Measurements from ENCODE around the gene MYO9A.
"Not testable (repeated sequence)": the region's sequence is repeated elsewhere in the genome, so short reads cannot be mapped to it uniquely, and the experiment has no call there.

The MYO9A gene

GRCh38 chr15:72006382-72006781, 111.6 kb downstream of the MYO9A start:
- H3K36me3 ChIP-seq (ENCODE audit: control insufficient read depth, insufficient read depth, low read length), result no peaks in the 10 kb centered on the region
- H3K4me1 ChIP-seq (ENCODE audit: control insufficient read depth, low read depth, low read length), result no peaks in the 10 kb centered on the region
- H3K4me2 ChIP-seq (ENCODE audit: low read length), result no peak overlapping the region
- DNase-seq, result no peak
- H4K5ac ChIP-seq (ENCODE audit: low read length), result no peak overlapping the region
- no peak overlapping the region for H3K56ac ChIP-seq (ENCODE audit: low read length)
- H3K9ac ChIP-seq (ENCODE audit: low read length), result no peak overlapping the region
- no peak overlapping the region for H2BK15ac ChIP-seq (replicated peaks; ENCODE audit: low read depth)
- no peaks in the 10 kb centered on the region for H3K27me3 ChIP-seq (ENCODE audit: insufficient read depth, low read length, poor library complexity)
- no peak overlapping the region for H3K27ac ChIP-seq (ENCODE audit: low read depth, low read length)
- H3K79me2 ChIP-seq (ENCODE audit: control insufficient read depth, insufficient read depth, low read length), result no peaks in the 10 kb centered on the region
- no peak overlapping the region for H3K4me3 ChIP-seq (ENCODE audit: low read length)
- no peak overlapping the region for H4K8ac ChIP-seq (ENCODE audit: low read depth, low read length)
- H3K4ac ChIP-seq (ENCODE audit: low read depth, low read length), result no peak overlapping the region
- no peak overlapping the region for H2BK120ac ChIP-seq (ENCODE audit: low read depth, low read length)
- H2AK5ac ChIP-seq (ENCODE audit: low read length), result no peak overlapping the region
- no peak overlapping the region for H3K18ac ChIP-seq (ENCODE audit: low read length)
- H2BK5ac ChIP-seq (ENCODE audit: low read length), result no peak overlapping the region
- H3K79me1 ChIP-seq (ENCODE audit: low read length), result no peaks in the 10 kb centered on the region
- no peak overlapping the region for H3K23ac ChIP-seq (ENCODE audit: low read length)
- WGBS (ENCODE audit: extremely low coverage, insufficient coverage, low lambda C conversion rate), result no CpG with 5 or more reads among the region's 4 CpGs

GRCh38 chr15:72005483-72005882, 112.5 kb downstream of the MYO9A start:
- Histone ChIP-seq H4K5ac (ENCODE audit: low read length) (no peak overlapping the region), H3K36me3 (ENCODE audit: control insufficient read depth, insufficient read depth, low read length) (no peaks in the 10 kb centered on the region), H3K23ac (ENCODE audit: low read length) (no peak overlapping the region), H3K4ac (ENCODE audit: low read depth, low read length) (no peak overlapping the region), H3K27ac (ENCODE audit: low read depth, low read length) (no peak overlapping the region), H3K9ac (ENCODE audit: low read length) (no peak overlapping the region), H2BK120ac (ENCODE audit: low read depth, low read length) (no peak overlapping the region), H2AK5ac (ENCODE audit: low read length) (no peak overlapping the region), H3K4me1 (ENCODE audit: control insufficient read depth, low read depth, low read length) (no peaks in the 10 kb centered on the region), H4K8ac (ENCODE audit: low read depth, low read length) (no peak overlapping the region), H2BK15ac (replicated peaks; ENCODE audit: low read depth) (no peak overlapping the region), H3K18ac (ENCODE audit: low read length) (no peak overlapping the region), H3K56ac (ENCODE audit: low read length) (no peak overlapping the region), H3K79me2 (ENCODE audit: control insufficient read depth, insufficient read depth, low read length) (no peaks in the 10 kb centered on the region), H3K4me3 (ENCODE audit: low read length) (no peak overlapping the region), H2BK5ac (ENCODE audit: low read length) (no peak overlapping the region), H3K79me1 (ENCODE audit: low read length) (no peaks in the 10 kb centered on the region), H3K4me2 (ENCODE audit: low read length) (no peak overlapping the region), H3K27me3 (ENCODE audit: insufficient read depth, low read length, poor library complexity) (no peaks in the 10 kb centered on the region)
- no peak for DNase-seq
- WGBS (ENCODE audit: extremely low coverage, insufficient coverage, low lambda C conversion rate), result no CpG with 5 or more reads among the region's 3 CpGs

- H3K4me1 ChIP-seq (ENCODE audit: control insufficient read depth, low read depth, low read length), result no peaks in the 10 kb centered on the region
- no peaks in the 10 kb centered on the region for H3K79me2 ChIP-seq (ENCODE audit: control insufficient read depth, insufficient read depth, low read length)
- H3K4me3 ChIP-seq (ENCODE audit: low read length), result no peak overlapping the region
- H2BK120ac ChIP-seq (ENCODE audit: low read depth, low read length), result no peak overlapping the region
- no peak overlapping the region for H2BK15ac ChIP-seq (replicated peaks; ENCODE audit: low read depth)
- H3K79me1 ChIP-seq (ENCODE audit: low read length), result no peaks in the 10 kb centered on the region
- no peak overlapping the region for H4K8ac ChIP-seq (ENCODE audit: low read depth, low read length)
- H4K5ac ChIP-seq (ENCODE audit: low read length), result no peak overlapping the region
- H3K27me3 ChIP-seq (ENCODE audit: insufficient read depth, low read length, poor library complexity), result no peaks in the 10 kb centered on the region
- no peak overlapping the region for H3K18ac ChIP-seq (ENCODE audit: low read length)
- no CpG with 5 or more reads among the region's 1 CpG for WGBS (ENCODE audit: extremely low coverage, insufficient coverage, low lambda C conversion rate)
- H2BK5ac ChIP-seq (ENCODE audit: low read length), result no peak overlapping the region
- no peak overlapping the region for H3K4ac ChIP-seq (ENCODE audit: low read depth, low read length)
- H2AK5ac ChIP-seq (ENCODE audit: low read length), result no peak overlapping the region
- H3K27ac ChIP-seq (ENCODE audit: low read depth, low read length), result no peak overlapping the region
- no peak for DNase-seq
- no peak overlapping the region for H3K23ac ChIP-seq (ENCODE audit: low read length)
- H3K9ac ChIP-seq (ENCODE audit: low read length), result no peak overlapping the region
- no peak overlapping the region for H3K4me2 ChIP-seq (ENCODE audit: low read length)
- H3K56ac ChIP-seq (ENCODE audit: low read length), result no peak overlapping the region
- H3K36me3 ChIP-seq (ENCODE audit: control insufficient read depth, insufficient read depth, low read length), result no peaks in the 10 kb centered on the region
These were observed 118.1 kb downstream of the MYO9A start for GRCh38 chr15:71999807-72000206.

GRCh38 chr15:71998717-71999116, 119.2 kb downstream of the MYO9A start:
- H2BK5ac ChIP-seq (ENCODE audit: low read length); H3K27me3 ChIP-seq (ENCODE audit: insufficient read depth, low read length, poor library complexity); H4K5ac ChIP-seq (ENCODE audit: low read length); H3K36me3 ChIP-seq (ENCODE audit: control insufficient read depth, insufficient read depth, low read length); H3K79me2 ChIP-seq (ENCODE audit: control insufficient read depth, insufficient read depth, low read length); H3K23ac ChIP-seq (ENCODE audit: low read length); H3K4ac ChIP-seq (ENCODE audit: low read depth, low read length); H4K8ac ChIP-seq (ENCODE audit: low read depth, low read length); H3K4me3 ChIP-seq (ENCODE audit: low read length); H2BK120ac ChIP-seq (ENCODE audit: low read depth, low read length); H2BK15ac ChIP-seq (replicated peaks; ENCODE audit: low read depth); H3K9ac ChIP-seq (ENCODE audit: low read length); H3K79me1 ChIP-seq (ENCODE audit: low read length); H3K4me2 ChIP-seq (ENCODE audit: low read length); DNase-seq; H3K18ac ChIP-seq (ENCODE audit: low read length); H3K4me1 ChIP-seq (ENCODE audit: control insufficient read depth, low read depth, low read length); H3K27ac ChIP-seq (ENCODE audit: low read depth, low read length); H3K56ac ChIP-seq (ENCODE audit: low read length); H2AK5ac ChIP-seq (ENCODE audit: low read length): not testable (repeated sequence)
- WGBS (ENCODE audit: extremely low coverage, insufficient coverage, low lambda C conversion rate), result no CpG with 5 or more reads among the region's 6 CpGs

- Histone ChIP-seq H3K4ac (ENCODE audit: low read depth, low read length) (no peak overlapping the region), H3K36me3 (ENCODE audit: control insufficient read depth, insufficient read depth, low read length) (no peaks in the 10 kb centered on the region), H3K23ac (ENCODE audit: low read length) (no peak overlapping the region), H3K4me2 (ENCODE audit: low read length) (no peak overlapping the region), H4K5ac (ENCODE audit: low read length) (no peak overlapping the region), H2BK15ac (replicated peaks; ENCODE audit: low read depth) (no peak overlapping the region), H3K9ac (ENCODE audit: low read length) (no peak overlapping the region), H3K4me3 (ENCODE audit: low read length) (no peak overlapping the region), H3K27me3 (ENCODE audit: insufficient read depth, low read length, poor library complexity) (no peaks in the 10 kb centered on the region), H3K18ac (ENCODE audit: low read length) (no peak overlapping the region), H2BK5ac (ENCODE audit: low read length) (no peak overlapping the region), H3K79me1 (ENCODE audit: low read length) (no peaks in the 10 kb centered on the region), H2AK5ac (ENCODE audit: low read length) (no peak overlapping the region), H3K4me1 (ENCODE audit: control insufficient read depth, low read depth, low read length) (no peaks in the 10 kb centered on the region), H2BK120ac (ENCODE audit: low read depth, low read length) (no peak overlapping the region), H4K8ac (ENCODE audit: low read depth, low read length) (no peak overlapping the region), H3K56ac (ENCODE audit: low read length) (no peak overlapping the region), H3K79me2 (ENCODE audit: control insufficient read depth, insufficient read depth, low read length) (no peaks in the 10 kb centered on the region), H3K27ac (ENCODE audit: low read depth, low read length) (no peak overlapping the region)
- WGBS (ENCODE audit: extremely low coverage, insufficient coverage, low lambda C conversion rate), result no CpG with 5 or more reads among the region's 4 CpGs
- DNase-seq, result no peak
These were observed 120.3 kb downstream of the MYO9A start for GRCh38 chr15:71997691-71998090.

GRCh38 chr15:71975816-71976150, 142.2 kb downstream of the MYO9A start:
- Histone ChIP-seq H3K27me3 (ENCODE audit: insufficient read depth, low read length, poor library complexity) (no peaks in the 10 kb centered on the region), H3K4me3 (ENCODE audit: low read length) (no peak overlapping the region), H3K4ac (ENCODE audit: low read depth, low read length) (no peak overlapping the region), H3K27ac (ENCODE audit: low read depth, low read length) (no peak overlapping the region), H3K36me3 (ENCODE audit: control insufficient read depth, insufficient read depth, low read length) (no peaks in the 10 kb centered on the region), H3K56ac (ENCODE audit: low read length) (no peak overlapping the region), H4K8ac (ENCODE audit: low read depth, low read length) (no peak overlapping the region), H2AK5ac (ENCODE audit: low read length) (no peak overlapping the region), H2BK5ac (ENCODE audit: low read length) (no peak overlapping the region), H4K5ac (ENCODE audit: low read length) (no peak overlapping the region), H3K79me1 (ENCODE audit: low read length) (no peaks in the 10 kb centered on the region), H3K4me2 (ENCODE audit: low read length) (no peak overlapping the region), H2BK120ac (ENCODE audit: low read depth, low read length) (no peak overlapping the region), H2BK15ac (replicated peaks; ENCODE audit: low read depth) (no peak overlapping the region), H3K9ac (ENCODE audit: low read length) (no peak overlapping the region), H3K79me2 (ENCODE audit: control insufficient read depth, insufficient read depth, low read length) (no peaks in the 10 kb centered on the region), H3K4me1 (ENCODE audit: control insufficient read depth, low read depth, low read length) (no peaks in the 10 kb centered on the region), H3K23ac (ENCODE audit: low read length) (no peak overlapping the region), H3K18ac (ENCODE audit: low read length) (no peak overlapping the region)
- DNase-seq, result no peak
- no CpG with 5 or more reads among the region's 6 CpGs for WGBS (ENCODE audit: extremely low coverage, insufficient coverage, low lambda C conversion rate)

Data from mesendoderm (in vitro differentiated cells).